ENCODE data around the gene DACH2. TPM values are rescaled to one million over a fixed set of nuclear protein-coding genes. Genes with fewer than 3 reads are reported as not detected.

DACH2 gene
- total and polyA plus RNA-seq, 9 of the 15 experiments (the other 6 are each of a cell fraction or from before 2014, with no cell fraction given), result not detected

DNA sequence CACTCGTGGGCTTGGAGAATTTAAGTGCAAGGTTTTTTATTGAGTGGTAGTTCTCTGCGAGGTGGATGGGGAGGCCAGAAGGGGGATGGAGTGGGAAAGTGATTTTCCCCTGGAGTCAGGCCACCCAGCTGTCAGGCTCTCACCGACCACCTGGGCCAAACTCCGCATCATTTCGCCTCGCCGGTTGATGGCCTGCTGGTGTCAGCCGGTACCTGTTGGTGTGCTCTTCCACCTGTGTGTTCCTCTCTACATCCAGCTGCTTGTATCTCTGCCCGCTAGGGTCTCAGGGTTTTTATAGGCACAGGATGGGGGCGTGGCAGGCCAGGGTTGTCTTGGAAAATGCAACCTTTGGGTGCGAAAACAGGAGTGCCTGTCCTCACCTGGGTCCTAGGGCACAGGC is 200.9 kb downstream of the DACH2 start:
- H3K27ac ChIP-seq (ENCODE audit: extremely low read depth, low read depth, low read length), result no peak overlapping the region
- TF ChIP-seq SP2 (IDR thresholded peaks at IDR 0.05; ENCODE audit: extremely low read depth, low read depth, low read length, poor library complexity, severe bottlenecking) (no peak), CHCHD3 (CRISPR knock-in tag; IDR thresholded peaks at IDR 0.05) (no peak), NFRKB (IDR thresholded peaks at IDR 0.05; ENCODE audit: low read depth) (no peak), ZNF696 (CRISPR knock-in tag; conservative IDR thresholded peaks at IDR 0.05) (no peak), EHMT2 (IDR thresholded peaks at IDR 0.05) (no peak), E2F8 (IDR thresholded peaks at IDR 0.05; ENCODE audit: low read depth, partially characterized antibody) (no peak), RBM34 (IDR thresholded peaks at IDR 0.05; ENCODE audit: borderline replicate concordance, insufficient read depth, low read length) (no peak), E2F4 (CRISPR knock-in tag; IDR thresholded peaks at IDR 0.05; ENCODE audit: low read depth) (no peak), CBFA2T2 (conservative IDR thresholded peaks at IDR 0.05) (no peak), TSC22D4 (tag; IDR thresholded peaks at IDR 0.05) (no peak), DNMT1 (IDR thresholded peaks at IDR 0.05) (no peak), ZBTB26 (CRISPR knock-in tag; IDR thresholded peaks at IDR 0.05) (no peak)
- TF ChIP-seq, protein P1, sequence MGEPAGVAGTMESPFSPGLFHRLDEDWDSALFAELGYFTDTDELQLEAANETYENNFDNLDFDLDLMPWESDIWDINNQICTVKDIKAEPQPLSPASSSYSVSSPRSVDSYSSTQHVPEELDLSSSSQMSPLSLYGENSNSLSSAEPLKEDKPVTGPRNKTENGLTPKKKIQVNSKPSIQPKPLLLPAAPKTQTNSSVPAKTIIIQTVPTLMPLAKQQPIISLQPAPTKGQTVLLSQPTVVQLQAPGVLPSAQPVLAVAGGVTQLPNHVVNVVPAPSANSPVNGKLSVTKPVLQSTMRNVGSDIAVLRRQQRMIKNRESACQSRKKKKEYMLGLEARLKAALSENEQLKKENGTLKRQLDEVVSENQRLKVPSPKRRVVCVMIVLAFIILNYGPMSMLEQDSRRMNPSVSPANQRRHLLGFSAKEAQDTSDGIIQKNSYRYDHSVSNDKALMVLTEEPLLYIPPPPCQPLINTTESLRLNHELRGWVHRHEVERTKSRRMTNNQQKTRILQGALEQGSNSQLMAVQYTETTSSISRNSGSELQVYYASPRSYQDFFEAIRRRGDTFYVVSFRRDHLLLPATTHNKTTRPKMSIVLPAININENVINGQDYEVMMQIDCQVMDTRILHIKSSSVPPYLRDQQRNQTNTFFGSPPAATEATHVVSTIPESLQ (CRISPR knock-in tag; IDR thresholded peaks at IDR 0.05), result no peak
- TF ChIP-seq, protein P2, sequence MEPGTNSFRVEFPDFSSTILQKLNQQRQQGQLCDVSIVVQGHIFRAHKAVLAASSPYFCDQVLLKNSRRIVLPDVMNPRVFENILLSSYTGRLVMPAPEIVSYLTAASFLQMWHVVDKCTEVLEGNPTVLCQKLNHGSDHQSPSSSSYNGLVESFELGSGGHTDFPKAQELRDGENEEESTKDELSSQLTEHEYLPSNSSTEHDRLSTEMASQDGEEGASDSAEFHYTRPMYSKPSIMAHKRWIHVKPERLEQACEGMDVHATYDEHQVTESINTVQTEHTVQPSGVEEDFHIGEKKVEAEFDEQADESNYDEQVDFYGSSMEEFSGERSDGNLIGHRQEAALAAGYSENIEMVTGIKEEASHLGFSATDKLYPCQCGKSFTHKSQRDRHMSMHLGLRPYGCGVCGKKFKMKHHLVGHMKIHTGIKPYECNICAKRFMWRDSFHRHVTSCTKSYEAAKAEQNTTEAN (CRISPR knock-in tag; IDR thresholded peaks at IDR 0.05), result no peak
- TF ChIP-seq, protein P3, sequence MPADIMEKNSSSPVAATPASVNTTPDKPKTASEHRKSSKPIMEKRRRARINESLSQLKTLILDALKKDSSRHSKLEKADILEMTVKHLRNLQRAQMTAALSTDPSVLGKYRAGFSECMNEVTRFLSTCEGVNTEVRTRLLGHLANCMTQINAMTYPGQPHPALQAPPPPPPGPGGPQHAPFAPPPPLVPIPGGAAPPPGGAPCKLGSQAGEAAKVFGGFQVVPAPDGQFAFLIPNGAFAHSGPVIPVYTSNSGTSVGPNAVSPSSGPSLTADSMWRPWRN (IDR thresholded peaks at IDR 0.05; ENCODE audit: low read depth), result no peak
- no peak overlapping the region for H3K4me3 ChIP-seq
- ChIA-PET POLR2A (no interaction called here), CTCF (ENCODE audit: low intra/inter-chr PET ratio) (no interaction called here)
- H2AFZ ChIP-seq (ENCODE audit: low read depth, low read length), result no peak overlapping the region
- no peaks in the 10 kb centered on the region for H3K27me3 ChIP-seq (ENCODE audit: control insufficient read depth in 2 of 2, insufficient read depth in 2 of 2, low read length in 2 of 2)
- in situ Hi-C loops (cut with MboI), result no loop called here
- no peaks in the 10 kb centered on the region for H3K4me1 ChIP-seq (replicated peaks in 1 of 2; ENCODE audit: control insufficient read depth in 2 of 2, insufficient read depth in 2 of 2, low read length in 2 of 2)
- H3K9me3 ChIP-seq (replicated peaks; ENCODE audit: control insufficient read depth, insufficient read depth, low read depth, low read length), result no peaks in the 10 kb centered on the region
- 3% methylated on average over 5 of the region's 11 CpGs for WGBS (ENCODE audit: insufficient coverage, low coverage, missing lambda C conversion rate)
- H4K20me1 ChIP-seq (replicated peaks; ENCODE audit: control insufficient read depth, insufficient read depth, low read length), result no peaks in the 10 kb centered on the region
- H3K9me1 ChIP-seq (ENCODE audit: control insufficient read depth, insufficient read depth, low read length), result no peaks in the 10 kb centered on the region
- no peaks in the 10 kb centered on the region for H3K79me2 ChIP-seq (ENCODE audit: control insufficient read depth, insufficient read depth, low read length)
- no peak for ATAC-seq
- no TSS peak for BruUV-seq (replicated peaks)
- H3K9ac ChIP-seq (ENCODE audit: insufficient read depth in 1 of 2, low read depth in 2 of 2, low read length in 2 of 2), result no peak overlapping the region
- no peak for FAIRE-seq
- no peak for DNase-seq (ENCODE audit: extremely low read depth in 1 of 4, low spot score in 3 of 4)
- H3K36me3 ChIP-seq (ENCODE audit: control insufficient read depth, insufficient read depth, low read length), result no peaks in the 10 kb centered on the region
- intact Hi-C loops (cut with micrococcal nuclease), result no loop called here
- no peak overlapping the region for H3K4me2 ChIP-seq (ENCODE audit: insufficient read depth, low read length)

Measured in K562 (cell line).